HCT116 (cell line): ENCODE measurements around the gene ORM1. TPM values are rescaled to one million over a fixed set of nuclear protein-coding genes. Genes with fewer than 3 reads are reported as not detected.

Experiments
- ATAC-seq: fragments of 200-7000 bp; cut with Tn5 transposase; 2 replicates; pipeline ENCODE4 v1.9.1; 2020; ENCODE audit warnings: mild to moderate bottlenecking, moderate library complexity
- BruUV-seq: library from RNA; stranded (reverse); fragments of 400-500 nt; replicated peaks from 2 replicates; lab custom pipeline; 2021; lab: Mats Ljungman, UMichigan
- CTCF ChIA-PET: fragments of 300-600 bp; sonication (Branson Sonifier 250); formaldehyde crosslinking; loops from one replicate; lab custom pipeline; 2021; ENCODE audit warnings: antibody characterized with exemption; lab: Charles Lee
- POLR2A ChIA-PET: fragments of 300-600, 350-600 bp; sonication (Branson Sonifier 250); formaldehyde crosslinking; loops from one replicate; lab custom pipeline; 2021; ENCODE audit warnings: antibody characterized with exemption; lab: Charles Lee
- RAD21 ChIA-PET, 2 experiments: fragments of 300-600 bp; sonication (Branson Sonifier 250); formaldehyde crosslinking; loops; one replicate each; lab custom pipeline; 2023; ENCODE audit warnings: low total read pairs in 2 of 2; ENCODE audit not compliant: uncharacterized antibody in 2 of 2, unreplicated experiment in 2 of 2, low non-redundant PET in 1 of 2; lab: Charles Lee
- DNase-seq: peaks from one replicate; pipeline ENCODE4 v3.0.0-alpha.2; 2010; ENCODE audit warnings: low read depth, low spot score
- H2AFZ ChIP-seq: fragments of 200-600 bp; shearing (Covaris generic), sonication (generic); 2 replicates; pipeline ENCODE4 v1.6.1; 2017; ENCODE audit warnings: low read depth, mixed run types, mixed read lengths, antibody characterized with exemption, low read length; ENCODE audit not compliant: poor library complexity, severe bottlenecking
- H3K27ac ChIP-seq: 2 replicates; pipeline ENCODE4 v1.5.1; 2012; ENCODE audit warnings: low read depth, low read length
- H3K27me3 ChIP-seq: fragments of 200-600 bp; sonication (generic); 2 replicates; pipeline ENCODE4 v1.6.1; 2016; ENCODE audit warnings: mixed run types, low read length, mixed read lengths; ENCODE audit not compliant: insufficient read depth
- H3K36me3 ChIP-seq, 2 experiments: fragments of 200-500 bp in 1 of 2; fragments of 200-600 bp in 1 of 2; sonication (Bioruptor generic) in 1 of 2; sonication (generic) in 1 of 2; 2 replicates each; pipeline versions ENCODE4 v1.5.1 to v1.6.1; 2014 to 2016; ENCODE audit warnings: low read length in 2 of 2, inconsistent platforms in 1 of 2, mixed read lengths in 1 of 2, mixed run types in 1 of 2; ENCODE audit not compliant: insufficient read depth in 2 of 2, control insufficient read depth in 1 of 2
- H3K4me1 ChIP-seq, 2 experiments: fragments of 200-600 bp in 1 of 2; sonication (generic) in 1 of 2; 2 replicates each; pipeline versions ENCODE4 v1.5.1 to v1.6.1; 2012 to 2017; ENCODE audit warnings: low read length in 2 of 2, inconsistent platforms in 1 of 2, mild to moderate bottlenecking in 1 of 2, mixed read lengths in 1 of 2, mixed run types in 1 of 2, moderate library complexity in 1 of 2; ENCODE audit not compliant: insufficient read depth in 2 of 2, control insufficient read depth in 1 of 2
- H3K4me2 ChIP-seq: fragments of 200-600 bp; sonication (generic); 2 replicates; pipeline ENCODE4 v1.6.1; 2017; ENCODE audit warnings: mixed run types, low read length, mixed read lengths
- H3K4me3 ChIP-seq, 2 experiments: fragments of 200-600 bp in 1 of 2; sonication (generic) in 1 of 2; replicated peaks in 1 of 2; 2 replicates each; pipeline ENCODE4 v1.5.1; 2011 to 2016; ENCODE audit warnings: low read length in 2 of 2, control low read depth in 1 of 2, low read depth in 1 of 2, mild to moderate bottlenecking in 1 of 2, mixed read lengths in 1 of 2, mixed run types in 1 of 2
- H3K79me2 ChIP-seq: fragments of 200-600 bp; sonication (generic); 2 replicates; pipeline ENCODE4 v1.6.1; 2017; ENCODE audit warnings: mild to moderate bottlenecking, mixed run types, low read length, moderate library complexity, mixed read lengths; ENCODE audit not compliant: insufficient read depth
- H3K9ac ChIP-seq: fragments of 200-600 bp; sonication (generic); 2 replicates; pipeline ENCODE4 v1.6.1; 2016; ENCODE audit warnings: low read length, mixed read lengths
- H3K9me2 ChIP-seq: fragments of 200-600 bp; sonication (generic), shearing (Covaris generic); 2 replicates; pipeline ENCODE4 v1.6.1; 2017; ENCODE audit warnings: mixed run types, mild to moderate bottlenecking, moderate library complexity; ENCODE audit not compliant: insufficient read depth
- H3K9me3 ChIP-seq, 2 experiments: fragments of 200-500 bp in 1 of 2; fragments of 200-600 bp in 1 of 2; sonication (Bioruptor generic) in 1 of 2; sonication (generic) in 1 of 2; 2 replicates each; pipeline ENCODE4 v1.6.1; 2014 to 2017; ENCODE audit warnings: low read length in 2 of 2, mixed read lengths in 2 of 2, inconsistent platforms in 1 of 2, low read depth in 1 of 2, mild to moderate bottlenecking in 1 of 2, mixed run types in 1 of 2, moderate library complexity in 1 of 2; ENCODE audit not compliant: control insufficient read depth in 1 of 2, insufficient read depth in 1 of 2
- H4K20me1 ChIP-seq: fragments of 200-600 bp; sonication (generic), shearing (Covaris generic); 2 replicates; pipeline ENCODE4 v1.6.1; 2017; ENCODE audit warnings: mixed run types, mild to moderate bottlenecking, moderate library complexity; ENCODE audit not compliant: insufficient read depth
- CBX3 ChIP-seq: IDR thresholded peaks from 2 replicates; pipeline ENCODE4 v1.6.1; 2012; ENCODE audit warnings: low read depth
- EGR1 ChIP-seq: IDR thresholded peaks from 2 replicates; pipeline ENCODE4 v1.6.1; 2012; ENCODE audit warnings: low read depth
- EZH2 ChIP-seq: fragments of 200-600 bp; sonication (generic); IDR thresholded peaks from 2 replicates; pipeline ENCODE4 v1.6.1; 2017; ENCODE audit warnings: antibody characterized with exemption, mixed run types
- JUND ChIP-seq: IDR thresholded peaks from 2 replicates; pipeline ENCODE4 v1.6.1; 2012
- POLR2A ChIP-seq: IDR thresholded peaks from 2 replicates; pipeline ENCODE4 v1.7.0; 2011; ENCODE audit warnings: borderline replicate concordance; ENCODE audit not compliant: insufficient read depth, insufficient read length; ENCODE audit errors: extremely low read depth
- RAD21 ChIP-seq: IDR thresholded peaks from 2 replicates; pipeline ENCODE4 v1.6.1; 2012; ENCODE audit warnings: low read depth, mild to moderate bottlenecking
- SP1 ChIP-seq: IDR thresholded peaks from 2 replicates; pipeline ENCODE4 v1.6.1; 2012; ENCODE audit warnings: low read depth
- SRF ChIP-seq: IDR thresholded peaks from 2 replicates; pipeline ENCODE4 v1.6.1; 2012; ENCODE audit warnings: low read depth
- TCF7L2 ChIP-seq: IDR thresholded peaks from 2 replicates; pipeline ENCODE4 v1.7.0; 2011; ENCODE audit warnings: borderline replicate concordance, inconsistent platforms; ENCODE audit not compliant: insufficient read depth, insufficient read length; ENCODE audit errors: extremely low read depth
- YY1 ChIP-seq: IDR thresholded peaks from 2 replicates; pipeline ENCODE4 v1.6.1; 2011; ENCODE audit warnings: low read length, low read depth, moderate library complexity, mild to moderate bottlenecking; ENCODE audit not compliant: insufficient replicate concordance; ENCODE audit errors: extremely low read depth
- ZFX ChIP-seq: fragments of 450-650 bp; IDR thresholded peaks from 2 replicates; pipeline ENCODE4 v1.6.1; 2017
- ZNF274 ChIP-seq: fragments of 200-500 bp; sonication (Bioruptor generic); IDR thresholded peaks from 2 replicates; pipeline ENCODE4 v1.6.1; 2014; ENCODE audit warnings: mild to moderate bottlenecking, low read depth, low read length, inconsistent platforms
- intact Hi-C: fragments of 100-400 bp; cut with micrococcal nuclease; formaldehyde crosslinking; loops from 2 replicates; pipeline ENCODE4 v1.10.0; 2022
- total RNA-seq: library from RNA; stranded (reverse); gene quantifications from one replicate; pipeline ENCODE4 v1.2.1, GENCODE V29; 2021; ENCODE audit not compliant: unreplicated experiment
- TF ChIP-seq, protein P1 (sequence below): IDR thresholded peaks from 2 replicates; pipeline ENCODE4 v1.6.1; 2012; ENCODE audit warnings: low read depth
- TF ChIP-seq, protein P2 (sequence below): IDR thresholded peaks from 2 replicates; pipeline ENCODE4 v1.6.1; 2011; ENCODE audit warnings: mild to moderate bottlenecking, low read length, moderate library complexity; ENCODE audit not compliant: insufficient replicate concordance; ENCODE audit errors: extremely low read depth
- TF ChIP-seq, protein P3 (sequence below), 3 experiments: fragments of 200-600 bp in 1 of 3; sonication (generic) in 1 of 3; IDR thresholded peaks in 2 of 3; conservative IDR thresholded peaks in 1 of 3; 2 replicates each; pipeline ENCODE4 v1.5.1; 2012 to 2017; ENCODE audit warnings: low read depth in 2 of 3, low read length in 2 of 3, antibody characterized with exemption in 1 of 3, borderline replicate concordance in 1 of 3, control low read depth in 1 of 3, mild to moderate bottlenecking in 1 of 3, mixed read lengths in 1 of 3, mixed run types in 1 of 3, moderate library complexity in 1 of 3; ENCODE audit not compliant: insufficient read depth in 1 of 3
- TF ChIP-seq, protein P4 (sequence below): IDR thresholded peaks from 2 replicates; pipeline ENCODE4 v1.6.1; 2012
- TF ChIP-seq, protein P5 (sequence below): IDR thresholded peaks from 2 replicates; pipeline ENCODE4 v1.6.1; 2012

The ORM1 gene
- total RNA-seq, 1 experiment from 2014 or later, result 5.6 TPM

DNA sequence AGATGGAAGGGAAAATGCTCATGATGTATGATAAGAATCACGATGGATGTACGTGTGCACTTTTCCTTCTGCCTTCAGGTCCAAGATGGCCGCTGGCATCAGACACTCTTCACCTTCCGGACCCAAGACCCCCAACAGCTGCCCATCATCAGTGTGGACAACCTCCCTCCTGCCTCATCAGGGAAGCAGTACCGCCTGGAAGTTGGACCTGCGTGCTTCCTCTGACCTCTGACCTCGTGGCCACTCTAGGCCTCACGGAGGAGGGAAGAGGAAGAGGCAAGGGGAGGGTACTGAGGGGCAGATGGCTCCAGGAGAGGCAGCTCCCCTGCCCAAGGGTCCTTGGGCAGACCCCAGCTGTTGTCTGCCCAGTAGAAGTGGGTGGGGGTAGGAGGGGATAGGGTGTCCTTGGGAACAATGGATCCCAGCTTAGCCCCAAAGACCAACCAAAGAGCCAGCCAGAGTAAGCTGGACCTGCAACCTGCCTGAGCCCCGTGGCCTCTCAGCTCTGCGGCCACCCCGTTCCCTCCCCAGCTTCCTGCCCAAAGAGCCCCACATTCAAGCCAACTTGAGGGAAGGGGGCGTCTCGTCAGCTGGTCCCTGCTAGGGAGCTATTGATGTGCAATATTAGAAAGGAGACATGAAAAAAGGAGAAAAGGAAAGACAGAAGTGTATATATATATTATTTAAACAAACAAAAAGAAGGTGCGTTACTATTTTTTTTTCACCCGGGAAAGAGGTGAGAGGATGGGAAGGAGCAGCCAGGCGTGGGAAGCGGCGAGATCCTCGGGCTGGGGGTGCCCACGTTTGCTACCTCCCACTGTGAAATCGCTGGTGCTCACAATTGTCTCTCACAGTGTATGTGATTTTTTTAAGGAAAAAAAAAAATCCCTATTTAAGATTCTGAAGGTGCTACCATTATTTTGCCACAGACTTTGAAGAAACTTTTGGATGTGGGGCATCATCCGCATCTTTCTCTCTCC is 12.1 kb upstream of the ORM1 start:
- Histone ChIP-seq H3K27ac (no peak overlapping the region), H3K36me3 (no peaks in the 10 kb centered on the region), H3K4me1 (no peaks in the 10 kb centered on the region), H4K20me1 (no peaks in the 10 kb centered on the region), H3K9me2 (no peaks in the 10 kb centered on the region), H3K4me2 (no peak overlapping the region), H3K9me3 (no peaks in the 10 kb centered on the region), H3K9ac (no peak overlapping the region), H3K27me3 (no peaks in the 10 kb centered on the region), H3K79me2 (no peaks in the 10 kb centered on the region), H3K4me3 (no peak overlapping the region), H2AFZ (no peak overlapping the region)
- no TSS peak for BruUV-seq
- RAD21 ChIA-PET, result no interaction called here
- DNase-seq (no peak), ATAC-seq (no peak)
- intact Hi-C loops, result no loop called here
- TF ChIP-seq, protein P1, sequence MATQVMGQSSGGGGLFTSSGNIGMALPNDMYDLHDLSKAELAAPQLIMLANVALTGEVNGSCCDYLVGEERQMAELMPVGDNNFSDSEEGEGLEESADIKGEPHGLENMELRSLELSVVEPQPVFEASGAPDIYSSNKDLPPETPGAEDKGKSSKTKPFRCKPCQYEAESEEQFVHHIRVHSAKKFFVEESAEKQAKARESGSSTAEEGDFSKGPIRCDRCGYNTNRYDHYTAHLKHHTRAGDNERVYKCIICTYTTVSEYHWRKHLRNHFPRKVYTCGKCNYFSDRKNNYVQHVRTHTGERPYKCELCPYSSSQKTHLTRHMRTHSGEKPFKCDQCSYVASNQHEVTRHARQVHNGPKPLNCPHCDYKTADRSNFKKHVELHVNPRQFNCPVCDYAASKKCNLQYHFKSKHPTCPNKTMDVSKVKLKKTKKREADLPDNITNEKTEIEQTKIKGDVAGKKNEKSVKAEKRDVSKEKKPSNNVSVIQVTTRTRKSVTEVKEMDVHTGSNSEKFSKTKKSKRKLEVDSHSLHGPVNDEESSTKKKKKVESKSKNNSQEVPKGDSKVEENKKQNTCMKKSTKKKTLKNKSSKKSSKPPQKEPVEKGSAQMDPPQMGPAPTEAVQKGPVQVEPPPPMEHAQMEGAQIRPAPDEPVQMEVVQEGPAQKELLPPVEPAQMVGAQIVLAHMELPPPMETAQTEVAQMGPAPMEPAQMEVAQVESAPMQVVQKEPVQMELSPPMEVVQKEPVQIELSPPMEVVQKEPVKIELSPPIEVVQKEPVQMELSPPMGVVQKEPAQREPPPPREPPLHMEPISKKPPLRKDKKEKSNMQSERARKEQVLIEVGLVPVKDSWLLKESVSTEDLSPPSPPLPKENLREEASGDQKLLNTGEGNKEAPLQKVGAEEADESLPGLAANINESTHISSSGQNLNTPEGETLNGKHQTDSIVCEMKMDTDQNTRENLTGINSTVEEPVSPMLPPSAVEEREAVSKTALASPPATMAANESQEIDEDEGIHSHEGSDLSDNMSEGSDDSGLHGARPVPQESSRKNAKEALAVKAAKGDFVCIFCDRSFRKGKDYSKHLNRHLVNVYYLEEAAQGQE, result no peak
- TF ChIP-seq EGR1, result no peak
- TF ChIP-seq SRF, result no peak
- TF ChIP-seq YY1, result no peak
- no peak for TF ChIP-seq RAD21
- TF ChIP-seq, protein P2, sequence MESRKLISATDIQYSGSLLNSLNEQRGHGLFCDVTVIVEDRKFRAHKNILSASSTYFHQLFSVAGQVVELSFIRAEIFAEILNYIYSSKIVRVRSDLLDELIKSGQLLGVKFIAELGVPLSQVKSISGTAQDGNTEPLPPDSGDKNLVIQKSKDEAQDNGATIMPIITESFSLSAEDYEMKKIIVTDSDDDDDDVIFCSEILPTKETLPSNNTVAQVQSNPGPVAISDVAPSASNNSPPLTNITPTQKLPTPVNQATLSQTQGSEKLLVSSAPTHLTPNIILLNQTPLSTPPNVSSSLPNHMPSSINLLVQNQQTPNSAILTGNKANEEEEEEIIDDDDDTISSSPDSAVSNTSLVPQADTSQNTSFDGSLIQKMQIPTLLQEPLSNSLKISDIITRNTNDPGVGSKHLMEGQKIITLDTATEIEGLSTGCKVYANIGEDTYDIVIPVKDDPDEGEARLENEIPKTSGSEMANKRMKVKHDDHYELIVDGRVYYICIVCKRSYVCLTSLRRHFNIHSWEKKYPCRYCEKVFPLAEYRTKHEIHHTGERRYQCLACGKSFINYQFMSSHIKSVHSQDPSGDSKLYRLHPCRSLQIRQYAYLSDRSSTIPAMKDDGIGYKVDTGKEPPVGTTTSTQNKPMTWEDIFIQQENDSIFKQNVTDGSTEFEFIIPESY, result no peak
- TF ChIP-seq, protein P3, sequence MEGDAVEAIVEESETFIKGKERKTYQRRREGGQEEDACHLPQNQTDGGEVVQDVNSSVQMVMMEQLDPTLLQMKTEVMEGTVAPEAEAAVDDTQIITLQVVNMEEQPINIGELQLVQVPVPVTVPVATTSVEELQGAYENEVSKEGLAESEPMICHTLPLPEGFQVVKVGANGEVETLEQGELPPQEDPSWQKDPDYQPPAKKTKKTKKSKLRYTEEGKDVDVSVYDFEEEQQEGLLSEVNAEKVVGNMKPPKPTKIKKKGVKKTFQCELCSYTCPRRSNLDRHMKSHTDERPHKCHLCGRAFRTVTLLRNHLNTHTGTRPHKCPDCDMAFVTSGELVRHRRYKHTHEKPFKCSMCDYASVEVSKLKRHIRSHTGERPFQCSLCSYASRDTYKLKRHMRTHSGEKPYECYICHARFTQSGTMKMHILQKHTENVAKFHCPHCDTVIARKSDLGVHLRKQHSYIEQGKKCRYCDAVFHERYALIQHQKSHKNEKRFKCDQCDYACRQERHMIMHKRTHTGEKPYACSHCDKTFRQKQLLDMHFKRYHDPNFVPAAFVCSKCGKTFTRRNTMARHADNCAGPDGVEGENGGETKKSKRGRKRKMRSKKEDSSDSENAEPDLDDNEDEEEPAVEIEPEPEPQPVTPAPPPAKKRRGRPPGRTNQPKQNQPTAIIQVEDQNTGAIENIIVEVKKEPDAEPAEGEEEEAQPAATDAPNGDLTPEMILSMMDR (IDR thresholded peaks at IDR 0.05 in 2 of 3, conservative IDR thresholded peaks at IDR 0.05 in 1 of 3; ENCODE audit: borderline replicate concordance in 1 of 3, insufficient read depth in 1 of 3, low read depth in 2 of 3, low read length in 2 of 3), result no peak
- TF ChIP-seq EZH2, result no peak
- no peak for TF ChIP-seq TCF7L2
- TF ChIP-seq CBX3, result no peak
- TF ChIP-seq SP1, result no peak
- TF ChIP-seq, protein P4, sequence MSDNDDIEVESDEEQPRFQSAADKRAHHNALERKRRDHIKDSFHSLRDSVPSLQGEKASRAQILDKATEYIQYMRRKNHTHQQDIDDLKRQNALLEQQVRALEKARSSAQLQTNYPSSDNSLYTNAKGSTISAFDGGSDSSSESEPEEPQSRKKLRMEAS, result no peak
- TF ChIP-seq ZNF274, result no peak
- TF ChIP-seq JUND, result no peak
- TF ChIP-seq, protein P5, sequence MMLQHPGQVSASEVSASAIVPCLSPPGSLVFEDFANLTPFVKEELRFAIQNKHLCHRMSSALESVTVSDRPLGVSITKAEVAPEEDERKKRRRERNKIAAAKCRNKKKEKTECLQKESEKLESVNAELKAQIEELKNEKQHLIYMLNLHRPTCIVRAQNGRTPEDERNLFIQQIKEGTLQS, result no peak
- TF ChIP-seq ZFX, result no peak
- no peak for TF ChIP-seq POLR2A
- POLR2A ChIA-PET, result no interaction called here
- CTCF ChIA-PET, result interaction anchor here (0.5 kb wide), 1 partner anchor 632 kb away, joined by 6 read pairs; no protein-coding TSS in a partner anchor
